SK-N-MC (cell line): Measurements from ENCODE around the gene EXTL1.

Source experiments
- DNase-seq: peaks from one replicate; pipeline ENCODE4 v3.0.0-alpha.2; 2011; ENCODE audit warnings: low read depth, low spot score
- H3K27ac ChIP-seq: fragments of 200-600 bp; sonication (generic); 2 replicates; pipeline ENCODE4 v1.5.1; 2016; ENCODE audit warnings: mixed run types
- H3K36me3 ChIP-seq: fragments of 200-600 bp; sonication (generic); 2 replicates; pipeline ENCODE4 v1.6.1; 2017; ENCODE audit warnings: antibody characterized with exemption, low read length, mixed read lengths; ENCODE audit not compliant: insufficient read depth
- H3K4me3 ChIP-seq: fragments of 200-600 bp; sonication (generic); 2 replicates; pipeline ENCODE4 v1.5.1; 2016
- H3K9ac ChIP-seq: fragments of 200-600 bp; sonication (generic); 2 replicates; pipeline ENCODE4 v1.8.0; 2017; ENCODE audit warnings: mixed run types, mixed read lengths; ENCODE audit not compliant: insufficient read length
- H3K9me3 ChIP-seq: fragments of 200-600 bp; sonication (generic); 2 replicates; pipeline ENCODE4 v1.6.1; 2017; ENCODE audit warnings: low read depth, mild to moderate bottlenecking, antibody characterized with exemption, low read length, moderate library complexity, mixed read lengths
- EZH2 ChIP-seq: fragments of 200-600 bp; sonication (generic); IDR thresholded peaks from one replicate; pipeline ENCODE4 v1.6.1; 2017; ENCODE audit warnings: antibody characterized with exemption
- FOXP2 ChIP-seq: optimal IDR thresholded peaks from 2 replicates; pipeline ENCODE3; 2011; ENCODE audit warnings: mild to moderate bottlenecking, moderate library complexity; ENCODE audit not compliant: insufficient read depth; ENCODE audit errors: extremely low read length, control extremely low read depth
- POLR2AphosphoS5 ChIP-seq: IDR thresholded peaks from 2 replicates; pipeline ENCODE4 v1.6.1; 2012; ENCODE audit warnings: mild to moderate bottlenecking, low read depth, low read length, borderline replicate concordance

Gene EXTL1

DNA sequence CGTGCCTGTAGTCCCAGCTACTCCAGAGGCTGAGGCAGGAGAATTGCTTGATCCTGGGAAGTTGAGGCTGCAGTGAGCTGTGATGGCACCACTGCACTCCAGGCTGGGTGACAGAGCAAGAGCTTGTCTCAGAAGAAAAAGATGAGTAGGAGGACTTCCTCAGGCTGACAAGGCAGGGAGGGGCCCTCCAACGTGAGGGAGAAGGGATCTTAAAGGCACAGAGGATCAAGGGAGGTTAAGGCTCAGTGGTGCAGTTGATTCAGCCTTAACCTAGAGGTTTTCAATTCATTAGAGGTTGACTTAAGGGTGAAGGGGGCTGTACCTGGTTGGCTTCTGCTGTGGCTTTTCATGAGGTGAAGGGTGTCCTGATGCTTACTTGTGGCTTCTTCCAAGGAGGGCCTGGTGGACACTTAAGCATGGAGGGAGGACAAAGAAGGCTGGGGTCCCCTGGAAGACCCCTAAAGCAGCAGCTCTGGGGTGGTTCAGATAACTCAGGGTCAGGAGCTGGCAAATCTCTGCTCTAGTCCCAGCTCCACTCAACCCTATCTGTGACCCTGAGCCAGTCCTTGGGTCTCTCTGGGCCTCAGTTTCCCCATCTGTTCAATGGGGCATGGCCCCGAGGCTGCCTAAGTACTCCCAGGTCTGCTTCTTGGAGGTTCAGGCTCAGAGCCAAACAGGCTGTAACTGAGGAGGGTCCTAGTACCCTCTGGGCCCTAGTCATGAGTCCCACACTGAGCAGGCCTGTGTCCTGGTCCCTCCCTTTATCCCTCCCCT, 6.3 kb downstream of the EXTL1 start:
- Histone ChIP-seq H3K27ac (no peak overlapping the region), H3K4me3 (no peak overlapping the region), H3K36me3 (no peaks in the 10 kb centered on the region), H3K9me3 (no peaks in the 10 kb centered on the region), H3K9ac (no peak overlapping the region)
- DNase-seq, result no peak
- TF ChIP-seq EZH2 (no peak), POLR2AphosphoS5 (no peak), FOXP2 (no peak)

DNA sequence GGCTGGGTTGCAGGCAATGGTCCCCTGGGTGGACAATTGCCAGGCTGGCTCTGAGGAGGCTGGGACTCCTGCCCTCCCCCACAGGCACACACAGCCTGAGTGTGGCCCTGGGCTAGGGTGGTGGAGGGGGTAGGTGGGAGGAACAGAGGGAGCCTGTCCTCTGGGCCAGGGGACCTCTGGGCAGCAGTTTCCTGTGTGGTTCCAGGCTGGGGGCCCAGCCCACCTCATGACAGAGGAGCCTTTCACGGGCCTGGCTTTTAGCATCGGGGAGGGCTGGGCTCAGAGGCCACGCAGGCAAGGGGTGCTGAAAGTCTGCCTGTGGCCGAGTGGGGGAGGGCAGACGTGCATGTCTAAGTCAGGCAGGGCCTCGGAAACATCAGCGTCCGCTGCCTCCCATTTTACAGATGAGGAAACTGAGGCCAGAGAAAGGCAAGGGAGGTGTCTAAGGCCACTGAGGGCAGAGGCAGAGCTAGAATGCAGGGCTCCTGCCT, 7.0 kb downstream of the EXTL1 start:
- Histone ChIP-seq H3K9ac (no peak overlapping the region), H3K9me3 (no peaks in the 10 kb centered on the region), H3K36me3 (no peaks in the 10 kb centered on the region), H3K27ac (no peak overlapping the region), H3K4me3 (no peak overlapping the region)
- TF ChIP-seq FOXP2, result no peak
- TF ChIP-seq POLR2AphosphoS5, result no peak
- TF ChIP-seq EZH2, result no peak
- no peak for DNase-seq

DNA sequence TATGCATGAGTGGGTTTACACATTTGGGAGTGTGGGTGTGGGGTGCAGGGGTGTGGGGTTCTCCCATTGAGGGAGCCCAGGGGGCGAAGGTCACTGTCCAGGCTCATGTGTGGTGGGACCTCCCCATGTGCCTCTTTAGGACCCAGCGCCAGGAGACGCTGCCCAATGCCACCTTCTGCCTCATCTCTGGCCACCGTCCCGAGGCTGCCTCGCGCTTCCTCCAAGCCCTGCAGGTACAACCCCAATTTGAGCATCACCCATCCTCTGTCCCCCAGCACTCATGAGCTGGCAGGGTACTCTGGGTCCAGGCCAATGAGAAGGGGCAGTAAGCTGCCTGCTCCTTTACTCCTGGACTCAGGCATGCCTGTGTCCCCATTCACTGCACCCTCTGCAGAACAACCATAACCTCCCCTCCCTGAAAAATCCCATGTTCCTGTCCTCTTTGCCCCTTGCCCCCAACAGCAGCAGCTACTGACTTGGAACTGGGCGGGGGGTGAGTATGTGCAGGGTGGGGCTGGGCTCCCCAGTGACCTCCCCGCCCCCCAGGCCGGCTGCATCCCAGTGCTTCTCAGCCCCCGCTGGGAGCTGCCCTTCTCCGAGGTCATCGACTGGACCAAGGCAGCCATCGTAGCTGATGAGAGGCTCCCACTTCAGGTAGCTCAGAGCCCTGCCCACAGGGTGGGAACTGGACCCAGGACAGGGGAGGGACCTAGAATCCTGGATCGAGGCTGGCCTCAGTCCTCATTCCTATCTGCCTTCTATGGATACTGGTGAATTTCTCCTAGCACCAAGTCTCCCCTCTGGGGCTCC, 7.7 kb downstream of the EXTL1 start:
- DNase-seq, result no peak
- no peak overlapping the region for H3K4me3 ChIP-seq
- TF ChIP-seq FOXP2 (no peak), POLR2AphosphoS5 (no peak), EZH2 (no peak)
- no peaks in the 10 kb centered on the region for H3K9me3 ChIP-seq
- H3K9ac ChIP-seq, result no peak overlapping the region
- no peak overlapping the region for H3K27ac ChIP-seq
- no peaks in the 10 kb centered on the region for H3K36me3 ChIP-seq

DNA sequence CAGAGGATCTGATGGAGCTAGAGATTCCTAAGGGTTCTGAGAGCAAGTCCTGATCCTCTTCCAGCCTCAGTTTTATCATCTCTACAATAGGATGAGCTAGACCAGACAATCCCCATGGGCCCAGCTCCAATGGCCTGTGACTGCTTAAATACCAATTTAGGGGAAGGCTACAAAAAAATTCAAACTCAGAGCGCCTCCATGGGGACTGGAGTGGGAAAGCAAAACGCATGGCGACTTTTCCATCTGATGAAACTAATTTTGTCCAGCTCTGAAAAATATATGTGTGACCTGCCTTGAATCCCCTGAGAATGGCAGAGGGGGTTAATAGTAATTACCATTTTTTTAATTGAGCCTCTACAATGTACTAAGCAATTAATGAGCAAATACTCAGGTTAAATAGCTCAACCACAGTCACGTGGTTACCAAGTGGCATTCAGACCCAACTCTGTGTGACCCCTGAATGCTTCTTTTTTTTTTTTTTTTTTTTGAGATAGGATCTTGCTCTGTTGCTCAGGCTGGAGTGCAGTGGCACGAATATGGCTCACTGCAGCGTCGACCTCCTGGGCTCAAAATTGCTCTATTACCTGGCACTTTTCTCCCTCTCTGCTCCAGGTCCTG, 8.4 kb downstream of the EXTL1 start:
- no peak for DNase-seq
- Histone ChIP-seq H3K36me3 (no peaks in the 10 kb centered on the region), H3K9me3 (no peaks in the 10 kb centered on the region), H3K4me3 (no peak overlapping the region), H3K9ac (no peak overlapping the region), H3K27ac (no peak overlapping the region)
- TF ChIP-seq EZH2 (no peak), FOXP2 (no peak), POLR2AphosphoS5 (no peak)

DNA sequence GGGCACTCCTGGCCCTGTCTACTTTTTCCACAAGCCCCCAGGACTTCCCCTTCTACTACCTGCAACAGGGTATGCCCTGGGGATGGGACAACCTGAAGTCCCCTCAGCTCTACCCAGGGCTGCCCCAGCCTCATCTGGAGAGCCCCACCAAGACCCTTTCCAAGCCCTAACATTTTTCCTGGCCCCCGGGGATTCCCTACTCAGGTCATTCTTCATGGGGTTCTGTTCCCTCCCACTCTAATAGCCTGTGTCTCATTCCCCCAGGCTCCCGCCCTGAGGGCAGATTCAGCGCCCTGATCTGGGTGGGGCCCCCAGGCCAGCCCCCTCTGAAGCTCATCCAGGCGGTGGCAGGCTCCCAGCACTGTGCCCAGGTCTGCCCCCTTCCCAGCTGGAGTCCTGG, 9.6 kb downstream of the EXTL1 start:
- H3K9ac ChIP-seq, result no peak overlapping the region
- no peak for DNase-seq
- no peaks in the 10 kb centered on the region for H3K9me3 ChIP-seq
- H3K27ac ChIP-seq, result no peak overlapping the region
- no peaks in the 10 kb centered on the region for H3K36me3 ChIP-seq
- TF ChIP-seq FOXP2 (no peak), EZH2 (no peak), POLR2AphosphoS5 (no peak)
- H3K4me3 ChIP-seq, result no peak overlapping the region

DNA sequence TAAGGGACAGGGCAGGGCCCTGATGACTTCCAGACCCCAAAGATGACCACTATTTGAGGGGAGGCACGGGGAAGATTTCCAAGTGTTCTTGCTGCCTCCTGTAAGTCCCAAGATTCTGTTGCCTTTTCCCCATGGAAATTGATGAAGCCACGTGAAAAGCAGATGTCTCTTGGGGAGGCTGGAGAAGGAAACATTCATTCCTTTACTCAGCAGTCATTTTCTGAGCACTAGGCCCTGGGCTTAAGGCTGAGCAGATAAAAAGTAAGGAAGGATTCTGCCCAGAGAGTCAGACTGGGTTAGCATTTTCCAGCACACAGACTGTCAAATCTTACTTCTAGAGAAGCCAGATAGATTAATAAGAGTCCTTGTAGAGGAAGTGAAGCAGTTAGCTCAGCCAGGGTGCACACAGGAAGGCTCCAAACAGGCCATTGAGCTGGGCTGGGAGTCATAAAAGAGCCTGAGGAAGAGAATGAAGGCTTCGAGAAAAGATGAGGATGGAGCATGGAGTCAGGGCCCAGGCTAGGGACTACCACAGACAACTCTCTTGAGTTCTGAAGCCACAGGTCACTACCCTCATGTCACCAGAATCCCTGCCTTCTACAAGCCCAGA, 10.1 kb downstream of the EXTL1 start:
- no peak for DNase-seq
- Histone ChIP-seq H3K4me3 (no peak overlapping the region), H3K9ac (no peak overlapping the region), H3K36me3 (no peaks in the 10 kb centered on the region), H3K27ac (no peak overlapping the region), H3K9me3 (no peaks in the 10 kb centered on the region)
- TF ChIP-seq POLR2AphosphoS5 (no peak), EZH2 (no peak), FOXP2 (no peak)

DNA sequence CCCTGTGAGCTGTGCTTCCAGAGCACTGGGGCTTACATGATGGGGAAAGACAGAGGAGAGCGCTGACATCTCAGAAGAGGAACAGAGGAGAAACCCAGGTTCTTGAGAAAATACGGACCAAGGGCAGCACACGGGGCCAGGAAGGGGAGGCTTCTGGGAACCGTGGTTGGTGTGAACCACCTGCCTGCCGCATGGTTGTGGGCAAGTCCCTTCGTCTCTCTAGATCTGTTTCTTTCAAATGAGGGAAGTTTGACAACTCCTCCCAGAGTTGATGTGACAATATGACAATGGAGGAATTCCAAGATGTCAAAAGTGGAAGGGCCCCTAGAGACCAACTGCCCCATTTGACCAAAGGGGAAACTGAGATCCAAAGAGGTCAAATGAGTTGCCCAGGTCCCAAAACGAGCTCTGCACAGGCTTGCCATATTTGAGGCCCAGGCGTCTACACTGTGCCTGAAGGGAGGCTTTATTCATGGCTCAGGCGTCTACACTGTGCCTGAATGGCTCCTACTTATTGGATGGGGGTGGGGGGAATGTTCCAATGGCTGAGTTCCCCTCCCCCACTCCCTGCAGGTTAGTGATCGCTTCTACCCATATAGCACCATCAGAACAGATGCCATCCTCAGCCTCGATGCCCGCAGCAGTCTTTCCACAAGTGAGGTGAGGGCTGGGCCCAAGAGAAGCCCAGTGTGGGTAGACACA, 11.2 kb downstream of the EXTL1 start:
- no peak for DNase-seq
- H3K27ac ChIP-seq, result no peak overlapping the region
- H3K9me3 ChIP-seq, result no peaks in the 10 kb centered on the region
- H3K9ac ChIP-seq, result no peak overlapping the region
- TF ChIP-seq EZH2 (no peak), POLR2AphosphoS5 (no peak), FOXP2 (no peak)
- no peak overlapping the region for H3K4me3 ChIP-seq
- H3K36me3 ChIP-seq, result no peaks in the 10 kb centered on the region
